BE2C (cell line): ENCODE measurements around the gene MYBPHL.

Experiments
- DNase-seq: peaks from one replicate; pipeline ENCODE4 v3.0.0-alpha.2; 2020
- H3K27me3 ChIP-seq: fragments of 250-450 bp; sonication (Bioruptor Pico); 2 replicates; pipeline ENCODE4 v1.5.1; 2020; ENCODE audit warnings: mild to moderate bottlenecking
- H3K36me3 ChIP-seq: fragments of 250-450 bp; sonication (Bioruptor Pico); 2 replicates; pipeline ENCODE4 v1.5.1; 2020; ENCODE audit warnings: mild to moderate bottlenecking
- H3K4me1 ChIP-seq: fragments of 250-450 bp; sonication (Bioruptor Pico); 2 replicates; pipeline ENCODE4 v1.5.1; 2020
- H3K4me3 ChIP-seq: 2 replicates; pipeline ENCODE4 v1.5.1; 2011; ENCODE audit warnings: low read depth, low read length
- H3K9me3 ChIP-seq: fragments of 250-450 bp; sonication (Bioruptor Pico); 2 replicates; pipeline ENCODE4 v1.5.1; 2020
- CTCF ChIP-seq: IDR thresholded peaks from 2 replicates; pipeline ENCODE4 v1.5.1; 2012; ENCODE audit warnings: mild to moderate bottlenecking, low read depth, low read length

The MYBPHL gene

GRCh38 chr1:109301874-109302273 is 4.9 kb downstream of the MYBPHL start:
- peaks cover 16% of the 10 kb centered on the region for H3K4me1 ChIP-seq
- DNase-seq: no peak
- no peak overlapping the region for H3K4me3 ChIP-seq
- no peak for TF ChIP-seq CTCF
- no peaks in the 10 kb centered on the region for H3K9me3 ChIP-seq
- no peaks in the 10 kb centered on the region for H3K36me3 ChIP-seq
- no peaks in the 10 kb centered on the region for H3K27me3 ChIP-seq

- DNase-seq: no peak
- no peak for TF ChIP-seq CTCF
- no peaks in the 10 kb centered on the region for H3K36me3 ChIP-seq
- no peak overlapping the region for H3K4me3 ChIP-seq
- no peaks in the 10 kb centered on the region for H3K27me3 ChIP-seq
- H3K4me1 ChIP-seq: peaks cover 16% of the 10 kb centered on the region
- no peaks in the 10 kb centered on the region for H3K9me3 ChIP-seq
Observed at GRCh38 chr1:109300650-109301151, 6.1 kb downstream of the MYBPHL start.

- Histone ChIP-seq H3K27me3 (no peaks in the 10 kb centered on the region), H3K4me1 (peaks cover 16% of the 10 kb centered on the region), H3K9me3 (no peaks in the 10 kb centered on the region), H3K4me3 (no peak overlapping the region), H3K36me3 (no peaks in the 10 kb centered on the region)
- TF ChIP-seq CTCF: no peak
- no peak for DNase-seq
Observed at GRCh38 chr1:109299558-109300343, 7.1 kb downstream of the MYBPHL start.

GRCh38 chr1:109298666-109299557 is 7.9 kb downstream of the MYBPHL start:
- Histone ChIP-seq H3K9me3 (no peaks in the 10 kb centered on the region), H3K27me3 (no peaks in the 10 kb centered on the region), H3K36me3 (no peaks in the 10 kb centered on the region), H3K4me1 (peaks cover 16% of the 10 kb centered on the region), H3K4me3 (no peak overlapping the region)
- peak; percentile 65 for DNase-seq
- TF ChIP-seq CTCF: no peak

GRCh38 chr1:109296782-109297181 is 10.0 kb downstream of the MYBPHL start:
- no peak for TF ChIP-seq CTCF
- no peak for DNase-seq
- Histone ChIP-seq H3K9me3 (no peaks in the 10 kb centered on the region), H3K36me3 (no peaks in the 10 kb centered on the region), H3K4me1 (peaks cover 16% of the 10 kb centered on the region), H3K27me3 (no peaks in the 10 kb centered on the region), H3K4me3 (no peak overlapping the region)
